ENCODE results near the gene ABCB6.

ABCB6 gene

GRCh38 chr2:219213026-219213415 is 5.7 kb downstream of the ABCB6 start:
- no peak overlapping the region for H3K27ac ChIP-seq (ENCODE audit: extremely low read depth, low read depth, low read length)
- peaks cover 2% of the 10 kb centered on the region; the same call in 1 of the 2 replicates for H3K4me1 ChIP-seq (ENCODE audit: control insufficient read depth, insufficient read depth, low read length)
- H3K9me3 ChIP-seq (ENCODE audit: control insufficient read depth, insufficient read depth, low read depth, low read length), result no peaks in the 10 kb centered on the region
- TF ChIP-seq ZNF626 (tag by site-specific recombination; IDR thresholded peaks at IDR 0.05), result no peak
- TF ChIP-seq ZNF121 (tag by site-specific recombination; IDR thresholded peaks at IDR 0.05), result no peak
- no peak for TF ChIP-seq HOXA7 (CRISPR knock-in tag; IDR thresholded peaks at IDR 0.05; ENCODE audit: borderline replicate concordance)
- TF ChIP-seq MYNN (tag by site-specific recombination; IDR thresholded peaks at IDR 0.05; ENCODE audit: borderline replicate concordance), result no peak
- TF ChIP-seq ZNF37A (tag by site-specific recombination; IDR thresholded peaks at IDR 0.05), result no peak
- TF ChIP-seq ZNF624 (tag by site-specific recombination; IDR thresholded peaks at IDR 0.05), result no peak
- TF ChIP-seq, protein P1, sequence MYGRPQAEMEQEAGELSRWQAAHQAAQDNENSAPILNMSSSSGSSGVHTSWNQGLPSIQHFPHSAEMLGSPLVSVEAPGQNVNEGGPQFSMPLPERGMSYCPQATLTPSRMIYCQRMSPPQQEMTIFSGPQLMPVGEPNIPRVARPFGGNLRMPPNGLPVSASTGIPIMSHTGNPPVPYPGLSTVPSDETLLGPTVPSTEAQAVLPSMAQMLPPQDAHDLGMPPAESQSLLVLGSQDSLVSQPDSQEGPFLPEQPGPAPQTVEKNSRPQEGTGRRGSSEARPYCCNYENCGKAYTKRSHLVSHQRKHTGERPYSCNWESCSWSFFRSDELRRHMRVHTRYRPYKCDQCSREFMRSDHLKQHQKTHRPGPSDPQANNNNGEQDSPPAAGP (tag by site-specific recombination; IDR thresholded peaks at IDR 0.05), result no peak
- TF ChIP-seq ZNF341 (tag by site-specific recombination; IDR thresholded peaks at IDR 0.05; ENCODE audit: low read depth), result no peak
- no peak for TF ChIP-seq ZBTB26 (tag by site-specific recombination; optimal IDR thresholded peaks at IDR 0.05)
- no peak for TF ChIP-seq YY1 (tag by site-specific recombination; IDR thresholded peaks at IDR 0.05)
- TF ChIP-seq, protein P2, sequence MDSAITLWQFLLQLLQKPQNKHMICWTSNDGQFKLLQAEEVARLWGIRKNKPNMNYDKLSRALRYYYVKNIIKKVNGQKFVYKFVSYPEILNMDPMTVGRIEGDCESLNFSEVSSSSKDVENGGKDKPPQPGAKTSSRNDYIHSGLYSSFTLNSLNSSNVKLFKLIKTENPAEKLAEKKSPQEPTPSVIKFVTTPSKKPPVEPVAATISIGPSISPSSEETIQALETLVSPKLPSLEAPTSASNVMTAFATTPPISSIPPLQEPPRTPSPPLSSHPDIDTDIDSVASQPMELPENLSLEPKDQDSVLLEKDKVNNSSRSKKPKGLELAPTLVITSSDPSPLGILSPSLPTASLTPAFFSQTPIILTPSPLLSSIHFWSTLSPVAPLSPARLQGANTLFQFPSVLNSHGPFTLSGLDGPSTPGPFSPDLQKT (IDR thresholded peaks at IDR 0.05; ENCODE audit: borderline replicate concordance, low read depth, low read length), result no peak
- TF ChIP-seq ZNF184 (tag by site-specific recombination; IDR thresholded peaks at IDR 0.05), result no peak
- TF ChIP-seq YY2 (tag by site-specific recombination; IDR thresholded peaks at IDR 0.05), result no peak
- no peak for TF ChIP-seq ZNF571 (tag by site-specific recombination; IDR thresholded peaks at IDR 0.05)
- TF ChIP-seq ZBTB10 (tag by site-specific recombination; IDR thresholded peaks at IDR 0.05), result no peak
- TF ChIP-seq, protein P3, sequence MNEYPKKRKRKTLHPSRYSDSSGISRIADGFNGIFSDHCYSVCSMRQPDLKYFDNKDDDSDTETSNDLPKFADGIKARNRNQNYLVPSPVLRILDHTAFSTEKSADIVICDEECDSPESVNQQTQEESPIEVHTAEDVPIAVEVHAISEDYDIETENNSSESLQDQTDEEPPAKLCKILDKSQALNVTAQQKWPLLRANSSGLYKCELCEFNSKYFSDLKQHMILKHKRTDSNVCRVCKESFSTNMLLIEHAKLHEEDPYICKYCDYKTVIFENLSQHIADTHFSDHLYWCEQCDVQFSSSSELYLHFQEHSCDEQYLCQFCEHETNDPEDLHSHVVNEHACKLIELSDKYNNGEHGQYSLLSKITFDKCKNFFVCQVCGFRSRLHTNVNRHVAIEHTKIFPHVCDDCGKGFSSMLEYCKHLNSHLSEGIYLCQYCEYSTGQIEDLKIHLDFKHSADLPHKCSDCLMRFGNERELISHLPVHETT (tag by site-specific recombination; IDR thresholded peaks at IDR 0.05), result no peak
- CTCF ChIA-PET, result interaction anchor here (0.8 to 1.4 kb wide), 3 partner anchors 68 to 86 kb away, joined by 3 to 4 read pairs (median 3); no protein-coding TSS in a partner anchor
- POLR2A ChIA-PET, result interaction anchor here (1.4 kb wide), 1 partner anchor 37 kb away, joined by 4 read pairs; no protein-coding TSS in a partner anchor
- H3K36me3 ChIP-seq (ENCODE audit: control insufficient read depth in 2 of 2, insufficient read depth in 1 of 2, low read length in 2 of 2), result peaks cover 15 to 84% of the 10 kb centered on the region in 2 experiments; a peak in 2 of 3 replicates
- no peak overlapping the region for H3K4me3 ChIP-seq (ENCODE audit: low read depth, low read length)

GRCh38 chr2:219210886-219211362 is 7.8 kb downstream of the ABCB6 start:
- peaks cover 8% of the 10 kb centered on the region for H3K4me1 ChIP-seq (ENCODE audit: control insufficient read depth, insufficient read depth, low read length)
- H3K36me3 ChIP-seq (ENCODE audit: control insufficient read depth in 2 of 2, insufficient read depth in 1 of 2, low read length in 2 of 2), result peaks cover 15 to 82% of the 10 kb centered on the region in 2 experiments; a peak in 2 of 3 replicates
- H3K4me3 ChIP-seq (ENCODE audit: low read depth, low read length), result no peak overlapping the region
- ChIA-PET POLR2A (interaction anchor here (0.7 to 1.0 kb wide), 2 partner anchors 34 to 49 kb away, joined by 4 to 5 read pairs; partner anchors contain the start of gene CNPPD1), CTCF (interaction anchor here (0.6 to 1.8 kb wide), 10 partner anchors 12 to 349 kb away, joined by 3 to 12 read pairs (median 4); partner anchors contain the start of gene SLC23A3)
- no peaks in the 10 kb centered on the region for H3K9me3 ChIP-seq (ENCODE audit: control insufficient read depth, insufficient read depth, low read depth, low read length)
- no peak overlapping the region for H3K27ac ChIP-seq (ENCODE audit: extremely low read depth, low read depth, low read length)
- no peak for TF ChIP-seq ZNF626 (tag by site-specific recombination; IDR thresholded peaks at IDR 0.05)
- TF ChIP-seq, protein P4, sequence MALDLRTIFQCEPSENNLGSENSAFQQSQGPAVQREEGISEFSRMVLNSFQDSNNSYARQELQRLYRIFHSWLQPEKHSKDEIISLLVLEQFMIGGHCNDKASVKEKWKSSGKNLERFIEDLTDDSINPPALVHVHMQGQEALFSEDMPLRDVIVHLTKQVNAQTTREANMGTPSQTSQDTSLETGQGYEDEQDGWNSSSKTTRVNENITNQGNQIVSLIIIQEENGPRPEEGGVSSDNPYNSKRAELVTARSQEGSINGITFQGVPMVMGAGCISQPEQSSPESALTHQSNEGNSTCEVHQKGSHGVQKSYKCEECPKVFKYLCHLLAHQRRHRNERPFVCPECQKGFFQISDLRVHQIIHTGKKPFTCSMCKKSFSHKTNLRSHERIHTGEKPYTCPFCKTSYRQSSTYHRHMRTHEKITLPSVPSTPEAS (tag by site-specific recombination; IDR thresholded peaks at IDR 0.05), result no peak
- TF ChIP-seq, protein P5, sequence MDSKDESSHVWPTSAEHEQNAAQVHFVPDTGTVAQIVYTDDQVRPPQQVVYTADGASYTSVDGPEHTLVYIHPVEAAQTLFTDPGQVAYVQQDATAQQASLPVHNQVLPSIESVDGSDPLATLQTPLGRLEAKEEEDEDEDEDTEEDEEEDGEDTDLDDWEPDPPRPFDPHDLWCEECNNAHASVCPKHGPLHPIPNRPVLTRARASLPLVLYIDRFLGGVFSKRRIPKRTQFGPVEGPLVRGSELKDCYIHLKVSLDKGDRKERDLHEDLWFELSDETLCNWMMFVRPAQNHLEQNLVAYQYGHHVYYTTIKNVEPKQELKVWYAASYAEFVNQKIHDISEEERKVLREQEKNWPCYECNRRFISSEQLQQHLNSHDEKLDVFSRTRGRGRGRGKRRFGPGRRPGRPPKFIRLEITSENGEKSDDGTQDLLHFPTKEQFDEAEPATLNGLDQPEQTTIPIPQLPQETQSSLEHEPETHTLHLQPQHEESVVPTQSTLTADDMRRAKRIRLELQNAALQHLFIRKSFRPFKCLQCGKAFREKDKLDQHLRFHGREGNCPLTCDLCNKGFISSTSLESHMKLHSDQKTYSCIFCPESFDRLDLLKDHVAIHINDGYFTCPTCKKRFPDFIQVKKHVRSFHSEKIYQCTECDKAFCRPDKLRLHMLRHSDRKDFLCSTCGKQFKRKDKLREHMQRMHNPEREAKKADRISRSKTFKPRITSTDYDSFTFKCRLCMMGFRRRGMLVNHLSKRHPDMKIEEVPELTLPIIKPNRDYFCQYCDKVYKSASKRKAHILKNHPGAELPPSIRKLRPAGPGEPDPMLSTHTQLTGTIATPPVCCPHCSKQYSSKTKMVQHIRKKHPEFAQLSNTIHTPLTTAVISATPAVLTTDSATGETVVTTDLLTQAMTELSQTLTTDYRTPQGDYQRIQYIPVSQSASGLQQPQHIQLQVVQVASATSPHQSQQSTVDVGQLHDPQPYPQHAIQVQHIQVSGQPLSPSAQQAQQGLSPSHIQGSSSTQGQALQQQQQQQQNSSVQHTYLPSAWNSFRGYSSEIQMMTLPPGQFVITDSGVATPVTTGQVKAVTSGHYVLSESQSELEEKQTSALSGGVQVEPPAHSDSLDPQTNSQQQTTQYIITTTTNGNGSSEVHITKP (tag by site-specific recombination; IDR thresholded peaks at IDR 0.05), result no peak
- TF ChIP-seq, protein P6, sequence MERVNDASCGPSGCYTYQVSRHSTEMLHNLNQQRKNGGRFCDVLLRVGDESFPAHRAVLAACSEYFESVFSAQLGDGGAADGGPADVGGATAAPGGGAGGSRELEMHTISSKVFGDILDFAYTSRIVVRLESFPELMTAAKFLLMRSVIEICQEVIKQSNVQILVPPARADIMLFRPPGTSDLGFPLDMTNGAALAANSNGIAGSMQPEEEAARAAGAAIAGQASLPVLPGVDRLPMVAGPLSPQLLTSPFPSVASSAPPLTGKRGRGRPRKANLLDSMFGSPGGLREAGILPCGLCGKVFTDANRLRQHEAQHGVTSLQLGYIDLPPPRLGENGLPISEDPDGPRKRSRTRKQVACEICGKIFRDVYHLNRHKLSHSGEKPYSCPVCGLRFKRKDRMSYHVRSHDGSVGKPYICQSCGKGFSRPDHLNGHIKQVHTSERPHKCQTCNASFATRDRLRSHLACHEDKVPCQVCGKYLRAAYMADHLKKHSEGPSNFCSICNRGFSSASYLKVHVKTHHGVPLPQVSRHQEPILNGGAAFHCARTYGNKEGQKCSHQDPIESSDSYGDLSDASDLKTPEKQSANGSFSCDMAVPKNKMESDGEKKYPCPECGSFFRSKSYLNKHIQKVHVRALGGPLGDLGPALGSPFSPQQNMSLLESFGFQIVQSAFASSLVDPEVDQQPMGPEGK (tag by site-specific recombination; IDR thresholded peaks at IDR 0.05), result no peak
